K562 (cell line): ENCODE data around the gene BNIPL. TPM values are rescaled to one million over a fixed set of nuclear protein-coding genes. Genes with fewer than 3 reads are reported as not detected.

Experiments
- ATAC-seq: fragments of 200-7000 bp; cut with Tn5 transposase; 3 replicates; pipeline ENCODE4 v1.9.1; 2020; ENCODE audit warnings: moderate library complexity
- BruUV-seq: library from RNA; stranded (reverse); fragments of 400-500 nt; replicated peaks from 2 replicates; lab custom pipeline; 2021; lab: Mats Ljungman, UMichigan
- CTCF ChIA-PET: fragments of 300-600 bp; formaldehyde crosslinking; extraction: SDS; loops from one replicate; lab custom pipeline; 2021; ENCODE audit warnings: low intra/inter-chr PET ratio; lab: Yijun Ruan, JAX
- POLR2A ChIA-PET: fragments of 300-600, 350-650 bp; sonication (Branson Sonifier 250); formaldehyde crosslinking; extraction: SDS; loops from one replicate; lab custom pipeline; 2021; ENCODE audit warnings: antibody characterized with exemption, inconsistent platforms; lab: Yijun Ruan, JAX
- DNase-seq, 4 experiments: peaks; one replicate each; pipeline versions ENCODE4 v3.0.0 to v3.0.0-alpha.2; 2011 to 2018; ENCODE audit warnings: low spot score in 3 of 4, mixed read lengths in 3 of 4; ENCODE audit errors: extremely low read depth in 1 of 4
- FAIRE-seq: peaks from 2 replicates; lab custom pipeline; 2011; peaks lifted over from hg19 to GRCh38; lab: Jason Lieb, UNC
- H2AFZ ChIP-seq: 2 replicates; pipeline ENCODE4 v1.6.0; 2011; ENCODE audit warnings: low read depth, low read length, control low read depth, inconsistent platforms
- H3K27ac ChIP-seq: fragments of 200-600 bp; 3 replicates; pipeline ENCODE4 v1.8.0; 2011; ENCODE audit warnings: low read depth, mild to moderate bottlenecking, control low read depth, inconsistent platforms, low read length, moderate library complexity, mixed read lengths; ENCODE audit errors: extremely low read depth
- H3K27me3 ChIP-seq, 2 experiments: fragments of 300-600 bp in 1 of 2; 2 replicates in 1 of 2; 3 replicates in 1 of 2; pipeline versions ENCODE4 v1.6.0 to v1.8.0; 2011; ENCODE audit warnings: inconsistent platforms in 2 of 2, low read length in 2 of 2, mild to moderate bottlenecking in 1 of 2, mixed read lengths in 1 of 2, moderate library complexity in 1 of 2; ENCODE audit not compliant: control insufficient read depth in 2 of 2, insufficient read depth in 2 of 2
- H3K36me3 ChIP-seq: fragments of 300-600 bp; 3 replicates; pipeline ENCODE4 v1.8.0; 2011; ENCODE audit warnings: mild to moderate bottlenecking, low read length, inconsistent platforms; ENCODE audit not compliant: control insufficient read depth, insufficient read depth
- H3K4me1 ChIP-seq, 2 experiments: fragments of 200-600 bp in 1 of 2; replicated peaks in 1 of 2; 2 replicates in 1 of 2; 3 replicates in 1 of 2; pipeline versions ENCODE4 v1.5.1 to v1.8.0; 2011; ENCODE audit warnings: inconsistent platforms in 2 of 2, low read length in 2 of 2, mild to moderate bottlenecking in 1 of 2, mixed read lengths in 1 of 2, moderate library complexity in 1 of 2; ENCODE audit not compliant: control insufficient read depth in 2 of 2, insufficient read depth in 2 of 2
- H3K4me2 ChIP-seq: 2 replicates; pipeline ENCODE4 v1.6.1; 2011; ENCODE audit warnings: low read length, control low read depth, inconsistent platforms, mixed read lengths; ENCODE audit not compliant: insufficient read depth
- H3K4me3 ChIP-seq: fragments of 200-600 bp; sonication (generic), shearing (Covaris generic); 2 replicates; pipeline ENCODE4 v1.5.1; 2016; ENCODE audit warnings: control low read depth, inconsistent platforms
- H3K79me2 ChIP-seq: fragments of 200-600 bp; 3 replicates; pipeline ENCODE4 v1.8.0; 2011; ENCODE audit warnings: low read length, inconsistent platforms; ENCODE audit not compliant: control insufficient read depth, insufficient read depth
- H3K9ac ChIP-seq, 2 experiments: 2 replicates each; pipeline versions ENCODE4 v1.6.0 to v1.6.1; 2011; ENCODE audit warnings: low read depth in 2 of 2, low read length in 2 of 2, control low read depth in 1 of 2, inconsistent platforms in 1 of 2, mild to moderate bottlenecking in 1 of 2, mixed read lengths in 1 of 2; ENCODE audit not compliant: insufficient read depth in 1 of 2
- H3K9me1 ChIP-seq: one replicate; pipeline ENCODE4 v1.6.0; 2011; ENCODE audit warnings: inconsistent platforms, mild to moderate bottlenecking, low read length, moderate library complexity; ENCODE audit not compliant: control insufficient read depth, insufficient read depth
- H3K9me3 ChIP-seq: replicated peaks from 2 replicates; pipeline ENCODE4 v1.5.1; 2011; ENCODE audit warnings: low read depth, low read length, inconsistent platforms; ENCODE audit not compliant: control insufficient read depth, insufficient read depth
- H4K20me1 ChIP-seq: replicated peaks from 2 replicates; pipeline ENCODE4 v1.6.1; 2011; ENCODE audit warnings: low read length, inconsistent platforms, mixed read lengths; ENCODE audit not compliant: control insufficient read depth, insufficient read depth
- CCNT2 ChIP-seq: IDR thresholded peaks from 2 replicates; pipeline ENCODE4 v1.6.1; 2011; ENCODE audit warnings: borderline replicate concordance, low read depth, mild to moderate bottlenecking, moderate library complexity, mixed read lengths, low read length; ENCODE audit not compliant: insufficient read length; ENCODE audit errors: extremely low read depth
- CHD1 ChIP-seq: fragments of 200-600 bp; sonication (generic); IDR thresholded peaks from one replicate; pipeline ENCODE4 v1.6.1; 2012; ENCODE audit warnings: mild to moderate bottlenecking, moderate library complexity, low read length, inconsistent platforms
- CLOCK ChIP-seq: fragments of 250-450 bp; sonication (Bioruptor Pico); IDR thresholded peaks from 2 replicates; pipeline ENCODE4 v1.4.0; 2020; ENCODE audit warnings: mild to moderate bottlenecking, moderate library complexity, borderline replicate concordance
- CREB3L1 ChIP-seq: fragments of 450-650 bp; IDR thresholded peaks from 2 replicates; pipeline ENCODE4 v1.6.1; 2014; ENCODE audit warnings: low read depth, mild to moderate bottlenecking, moderate library complexity, borderline replicate concordance
- DPF2 ChIP-seq: fragments of 450-650 bp; IDR thresholded peaks from 2 replicates; pipeline ENCODE4 v1.6.1; 2016
- GTF2A2 ChIP-seq: IDR thresholded peaks from 2 replicates; pipeline ENCODE4 v1.6.1; 2016; ENCODE audit warnings: mild to moderate bottlenecking, missing genetic modification characterization, missing compliant biosample characterization
- PHF8 ChIP-seq: fragments of 200-600 bp; sonication (generic); IDR thresholded peaks from 2 replicates; pipeline ENCODE4 v1.6.1; 2012; ENCODE audit warnings: mixed run types, mild to moderate bottlenecking, inconsistent platforms, low read length, moderate library complexity, borderline replicate concordance
- SMARCB1 ChIP-seq: IDR thresholded peaks from 2 replicates; pipeline ENCODE4 v1.6.1; 2011; ENCODE audit warnings: improper control_type of control experiment, low read depth; ENCODE audit not compliant: insufficient read length
- ZNF668 ChIP-seq: fragments of 250-450 bp; sonication (Bioruptor Pico); IDR thresholded peaks from 2 replicates; pipeline ENCODE4 v1.8.0; 2022; ENCODE audit warnings: mild to moderate bottlenecking, inconsistent platforms
- ZNF780A ChIP-seq: fragments of 250-450 bp; sonication (Bioruptor Pico); IDR thresholded peaks from 2 replicates; pipeline ENCODE4 v1.5.0; 2021; ENCODE audit warnings: mild to moderate bottlenecking
- WGBS: fragments of 100-300 bp; shearing (Covaris generic); methylation state at CpG from one replicate; pipeline ENCODE4 v1.1.6; 2016; ENCODE audit warnings: low coverage, mixed read lengths; ENCODE audit not compliant: insufficient coverage; ENCODE audit errors: missing lambda C conversion rate; 5-methylcytosine and 5-hydroxymethylcytosine counted together
- in situ Hi-C: fragments of 300-500 bp; cut with MboI; formaldehyde crosslinking; loops from 4 replicates; pipeline ENCODE4 v1.15.0; 2018; ENCODE audit warnings: inconsistent platforms, mixed read lengths
- intact Hi-C: fragments of 100-400 bp; cut with micrococcal nuclease; formaldehyde crosslinking; loops from 2 replicates; pipeline ENCODE4 v1.14.2; 2022
- polyA plus RNA-seq, 8 experiments: library from polyadenylated mRNA; depleted of rRNA in 4 of 8; stranded (reverse) in 5 of 8; unstranded in 3 of 8; fragments of >200 nt; fragmentation: Nextera tagmentation in 2 of 8; fragmentation: Illumina TruSeq in 1 of 8; extraction: Ambion mirVana in 2 of 8; extraction: Trizol in 1 of 8; gene quantifications; 2 replicates each; pipeline versions ENCODE4 v1.2.1 to v1.2.3, GENCODE V29; 2011 to 2014; ENCODE audit warnings: inconsistent platforms in 1 of 8, missing spikeins in 1 of 8
- total RNA-seq, 7 experiments: library from RNA; depleted of rRNA in 6 of 7; stranded (reverse); fragments of >200 nt in 6 of 7; fragmentation: Illumina TruSeq in 2 of 7; extraction: Trizol in 2 of 7; gene quantifications; 2 replicates each; pipeline versions ENCODE4 v1.2.1 to v1.2.3, GENCODE V29; 2011 to 2021; ENCODE audit warnings: low replicate concordance in 1 of 7
- TF ChIP-seq, protein P1 (sequence below): IDR thresholded peaks from 2 replicates; pipeline ENCODE4 v1.6.1; 2012; ENCODE audit warnings: low read depth, low read length, improper control_type of control experiment, borderline replicate concordance
- TF ChIP-seq, protein P2 (sequence below): fragments of 250-450 bp; sonication (Bioruptor Pico); IDR thresholded peaks from 2 replicates; pipeline ENCODE4 v1.9.0; 2021; ENCODE audit warnings: mild to moderate bottlenecking
- TF ChIP-seq, protein P3 (sequence below): sonication (generic); formaldehyde crosslinking; IDR thresholded peaks from 2 replicates; pipeline ENCODE4 v1.8.0; 2022; ENCODE audit warnings: mild to moderate bottlenecking, missing genetic modification reagents

BNIPL gene
- total and polyA plus RNA-seq, 9 of the 15 experiments (the other 6 are each of a cell fraction or from before 2014, with no cell fraction given) = 0.08 to 1.4 (median 0.68) TPM

GRCh38 chr1:151060007-151060656 is 23.7 kb downstream of the BNIPL start, which contains the start of gene MLLT11:
Gene MLLT11, plus strand, starts transcription at chr1:151060397. Its CDS starts 6,828 bp downstream, at chr1:151067225.
- intact Hi-C loops (no loop called here), in situ Hi-C loops (no loop called here)
- peak within 1 kb of the TSS; percentile 96 for H3K4me2 ChIP-seq
- no peaks in the 10 kb centered on the region for H3K27me3 ChIP-seq
- H3K4me3 ChIP-seq = peak within 1 kb of the TSS; percentile 95
- WGBS = 1% methylated on average over 14 of the region's 15 CpGs
- peak within 1 kb of the TSS; percentile 37 for H2AFZ ChIP-seq
- H3K9me1 ChIP-seq = no peaks in the 10 kb centered on the region
- H3K9me3 ChIP-seq = no peaks in the 10 kb centered on the region
- peak within 1 kb of the TSS; percentile 91 for H3K27ac ChIP-seq
- POLR2A ChIA-PET = interaction anchor here (0.6 to 2.0 kb wide), 12 partner anchors 8 to 595 kb away, joined by 3 to 10 read pairs (median 3); partner anchors contain the start of gene C1orf56
- no TSS peak for BruUV-seq
- H4K20me1 ChIP-seq = no peaks in the 10 kb centered on the region
- peaks cover 48% of the 10 kb centered on the region for H3K36me3 ChIP-seq
- CTCF ChIA-PET = interaction anchor here (0.5 to 0.7 kb wide), 2 partner anchors 36 to 499 kb away, joined by 3 read pairs; no protein-coding TSS in a partner anchor
- FAIRE-seq (peak; percentile 71), DNase-seq (peak; percentile 40 to 93 (median 64)), ATAC-seq (peak; percentile 46)
- H3K79me2 ChIP-seq = peaks cover 95% of the 10 kb centered on the region
- peak within 1 kb of the TSS; percentile 92 to 97 for H3K9ac ChIP-seq
- H3K4me1 ChIP-seq = peaks cover 37 to 38% of the 10 kb centered on the region in 2 experiments
- TF ChIP-seq CREB3L1 = 0 out of 2 replicates have a peak, but pooled peaks have one; percentile 11
- TF ChIP-seq ZNF780A = no peak
- no peak for TF ChIP-seq CLOCK
- TF ChIP-seq PHF8 = no peak
- TF ChIP-seq CCNT2 = no peak
- TF ChIP-seq CHD1 = no peak
- 0 out of 2 replicates have a peak, but pooled peaks have one; percentile 15 for TF ChIP-seq DPF2
- peak; percentile 73 for TF ChIP-seq SMARCB1
- no peak for TF ChIP-seq GTF2A2 (tag)
- TF ChIP-seq, protein P1, sequence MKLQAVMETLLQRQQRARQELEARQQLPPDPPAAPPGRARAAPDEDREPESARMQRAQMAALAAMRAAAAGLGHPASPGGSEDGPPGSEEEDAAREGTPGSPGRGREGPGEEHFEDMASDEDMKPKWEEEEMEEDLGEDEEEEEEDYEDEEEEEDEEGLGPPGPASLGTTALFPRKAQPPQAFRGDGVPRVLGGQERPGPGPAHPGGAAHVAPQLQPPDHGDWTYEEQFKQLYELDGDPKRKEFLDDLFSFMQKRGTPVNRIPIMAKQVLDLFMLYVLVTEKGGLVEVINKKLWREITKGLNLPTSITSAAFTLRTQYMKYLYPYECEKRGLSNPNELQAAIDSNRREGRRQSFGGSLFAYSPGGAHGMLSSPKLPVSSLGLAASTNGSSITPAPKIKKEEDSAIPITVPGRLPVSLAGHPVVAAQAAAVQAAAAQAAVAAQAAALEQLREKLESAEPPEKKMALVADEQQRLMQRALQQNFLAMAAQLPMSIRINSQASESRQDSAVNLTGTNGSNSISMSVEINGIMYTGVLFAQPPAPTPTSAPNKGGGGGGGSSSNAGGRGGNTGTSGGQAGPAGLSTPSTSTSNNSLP = no peak
- TF ChIP-seq, protein P2, sequence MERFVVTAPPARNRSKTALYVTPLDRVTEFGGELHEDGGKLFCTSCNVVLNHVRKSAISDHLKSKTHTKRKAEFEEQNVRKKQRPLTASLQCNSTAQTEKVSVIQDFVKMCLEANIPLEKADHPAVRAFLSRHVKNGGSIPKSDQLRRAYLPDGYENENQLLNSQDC = no peak
- no peak for TF ChIP-seq ZNF668 (CRISPR knock-in tag)
- TF ChIP-seq, protein P3, sequence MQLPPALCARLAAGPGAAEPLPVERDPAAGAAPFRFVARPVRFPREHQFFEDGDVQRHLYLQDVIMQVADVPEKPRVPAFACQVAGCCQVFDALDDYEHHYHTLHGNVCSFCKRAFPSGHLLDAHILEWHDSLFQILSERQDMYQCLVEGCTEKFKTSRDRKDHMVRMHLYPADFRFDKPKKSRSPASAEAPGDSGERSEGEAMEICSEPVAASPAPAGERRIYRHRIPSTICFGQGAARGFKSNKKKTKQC (CRISPR knock-in tag) = no peak
